Fibroblast of pulmonary artery (primary cell): ENCODE data around the gene WASF3.
"Not testable (repeated sequence)": the region's sequence is repeated elsewhere in the genome, so short reads cannot be mapped to it uniquely, and the experiment has no call there.

Experiments used
- DNase-seq: peaks from one replicate; pipeline ENCODE4 v3.0.0-alpha.2; 2010; ENCODE audit warnings: low read depth
- H3K4me3 ChIP-seq: replicated peaks from 2 replicates; pipeline ENCODE4 v1.5.1; 2011; ENCODE audit warnings: low read depth, mild to moderate bottlenecking, control low read depth, low read length, moderate library complexity
- TF ChIP-seq, protein P1 (sequence below): IDR thresholded peaks from 2 replicates; pipeline ENCODE4 v1.5.1; 2011; ENCODE audit warnings: mild to moderate bottlenecking, control low read depth, low read length, inconsistent platforms; ENCODE audit errors: missing control alignments

WASF3 gene

DNA sequence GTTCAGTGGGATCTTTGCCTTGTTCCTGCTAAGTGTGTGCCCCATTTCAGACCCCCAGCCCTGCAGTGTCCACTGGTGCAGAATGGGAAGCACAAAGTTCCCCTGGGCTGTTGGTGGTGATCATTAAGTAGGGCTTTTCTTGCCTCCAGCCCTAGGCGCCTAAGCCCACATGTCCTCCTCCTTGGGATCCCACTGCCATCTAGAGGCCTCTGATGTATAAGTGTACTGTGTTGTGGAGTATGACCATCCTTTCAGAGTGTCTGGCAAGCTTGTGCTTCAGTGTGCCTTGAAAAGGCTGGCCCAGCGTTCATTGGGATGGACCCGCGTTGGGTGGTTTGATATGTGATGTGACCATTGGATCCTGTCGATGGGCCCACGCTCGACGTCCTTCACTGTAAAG lies 71.2 kb downstream of the WASF3 start:
- peak; percentile 56 for DNase-seq
- no peak overlapping the region for H3K4me3 ChIP-seq
- TF ChIP-seq, protein P1, sequence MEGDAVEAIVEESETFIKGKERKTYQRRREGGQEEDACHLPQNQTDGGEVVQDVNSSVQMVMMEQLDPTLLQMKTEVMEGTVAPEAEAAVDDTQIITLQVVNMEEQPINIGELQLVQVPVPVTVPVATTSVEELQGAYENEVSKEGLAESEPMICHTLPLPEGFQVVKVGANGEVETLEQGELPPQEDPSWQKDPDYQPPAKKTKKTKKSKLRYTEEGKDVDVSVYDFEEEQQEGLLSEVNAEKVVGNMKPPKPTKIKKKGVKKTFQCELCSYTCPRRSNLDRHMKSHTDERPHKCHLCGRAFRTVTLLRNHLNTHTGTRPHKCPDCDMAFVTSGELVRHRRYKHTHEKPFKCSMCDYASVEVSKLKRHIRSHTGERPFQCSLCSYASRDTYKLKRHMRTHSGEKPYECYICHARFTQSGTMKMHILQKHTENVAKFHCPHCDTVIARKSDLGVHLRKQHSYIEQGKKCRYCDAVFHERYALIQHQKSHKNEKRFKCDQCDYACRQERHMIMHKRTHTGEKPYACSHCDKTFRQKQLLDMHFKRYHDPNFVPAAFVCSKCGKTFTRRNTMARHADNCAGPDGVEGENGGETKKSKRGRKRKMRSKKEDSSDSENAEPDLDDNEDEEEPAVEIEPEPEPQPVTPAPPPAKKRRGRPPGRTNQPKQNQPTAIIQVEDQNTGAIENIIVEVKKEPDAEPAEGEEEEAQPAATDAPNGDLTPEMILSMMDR: peak; percentile 34

DNA sequence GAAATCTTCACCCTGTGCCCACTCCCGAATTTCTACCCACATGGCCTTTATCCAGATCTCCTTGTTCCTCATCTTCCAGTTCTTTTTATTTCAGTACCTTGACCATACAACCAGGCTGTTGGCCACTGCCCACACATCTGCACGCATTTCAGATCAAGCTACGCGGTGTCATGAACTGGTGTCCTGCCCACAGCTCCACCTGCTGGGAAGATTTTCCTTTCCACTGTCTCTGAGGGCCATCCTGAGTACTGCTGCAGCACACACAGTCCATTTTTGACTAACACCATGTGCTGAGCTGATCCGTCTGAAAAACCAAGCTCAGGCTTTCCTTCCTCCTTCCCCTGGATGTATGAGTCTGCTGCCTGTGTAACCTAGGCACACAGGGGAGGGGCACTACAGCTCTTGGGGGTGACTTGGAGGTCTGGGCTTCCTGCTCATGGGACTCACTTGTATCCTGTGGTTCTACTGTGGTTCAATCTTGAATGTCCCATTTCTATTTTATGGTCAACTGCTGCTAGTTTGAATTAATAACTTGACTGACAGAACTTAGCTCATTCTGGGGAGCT lies 71.9 kb downstream of the WASF3 start:
- no peak overlapping the region for H3K4me3 ChIP-seq
- TF ChIP-seq, protein P1: peak; percentile 7
- peak; percentile 17 for DNase-seq

DNA sequence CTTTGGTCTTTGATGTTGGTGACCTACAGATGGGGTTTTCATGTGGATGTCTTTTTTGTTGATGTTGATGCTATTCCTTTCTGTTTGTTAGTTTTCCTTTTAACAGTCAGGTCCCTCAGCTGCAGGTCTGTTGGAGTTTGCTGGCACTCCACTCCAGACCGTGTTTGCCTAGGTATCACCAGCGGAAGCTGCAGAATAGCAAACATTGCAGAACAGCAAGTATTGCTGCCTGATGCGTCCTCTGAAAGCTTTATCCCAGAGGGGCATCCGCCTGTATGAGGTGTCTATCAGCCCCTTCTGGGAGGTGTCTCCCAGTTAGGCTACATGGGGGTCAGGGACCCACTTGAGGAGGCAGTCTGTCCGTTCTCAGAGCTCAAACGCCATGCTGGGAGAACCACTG lies 78.2 kb downstream of the WASF3 start:
- not testable (repeated sequence) for DNase-seq, H3K4me3 ChIP-seq

DNA sequence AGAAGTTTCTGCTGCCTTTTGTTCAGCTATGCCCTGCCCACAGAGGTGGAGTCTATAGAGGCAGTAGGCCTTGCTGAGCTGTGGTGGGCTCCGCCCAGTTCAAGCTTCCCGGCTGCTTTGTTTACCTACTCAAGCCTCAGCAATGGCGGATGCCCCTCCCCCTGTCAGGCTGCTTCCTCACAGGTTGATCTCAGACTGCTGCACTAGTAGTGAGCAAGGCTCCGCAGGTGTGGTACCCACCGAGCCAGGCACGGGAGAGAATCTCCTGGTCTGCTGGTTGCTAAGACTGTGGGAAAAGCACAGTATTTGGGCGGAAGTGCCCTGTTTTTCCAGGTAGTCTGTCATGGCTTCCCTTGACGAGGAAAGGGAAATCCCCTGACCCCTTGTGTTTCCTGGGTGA lies 78.6 kb downstream of the WASF3 start:
- DNase-seq, H3K4me3 ChIP-seq: not testable (repeated sequence)

GRCh38 chr13:26646603-26647002 lies 89.1 kb downstream of the WASF3 start:
- no peak overlapping the region for H3K4me3 ChIP-seq
- DNase-seq: no peak
- TF ChIP-seq, protein P1: no peak

- TF ChIP-seq, protein P1: no peak
- DNase-seq: no peak
- no peak overlapping the region for H3K4me3 ChIP-seq
Measured at GRCh38 chr13:26651234-26651633, 93.8 kb downstream of the WASF3 start.

DNA sequence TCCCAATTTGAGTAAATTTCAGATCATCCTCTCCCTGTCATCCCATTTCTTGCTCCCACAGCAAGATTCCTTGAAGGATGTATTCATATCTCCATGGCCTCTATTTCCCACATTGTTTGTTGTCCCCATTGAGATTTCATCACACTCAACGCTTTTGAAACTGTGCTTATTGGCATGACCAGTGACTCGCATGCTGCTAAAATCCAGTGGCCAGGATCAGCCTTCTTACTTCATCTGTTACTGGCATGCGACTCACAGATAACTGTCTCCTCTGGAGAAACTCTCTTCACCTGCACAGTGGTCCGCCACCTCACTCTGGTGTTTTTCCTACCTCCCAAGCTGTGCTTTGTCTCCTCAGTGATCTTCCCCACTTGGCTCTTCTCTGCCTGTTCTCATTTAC lies 95.8 kb downstream of the WASF3 start:
- TF ChIP-seq, protein P1: no peak
- no peak overlapping the region for H3K4me3 ChIP-seq
- peak; percentile 22 for DNase-seq

- H3K4me3 ChIP-seq: no peak overlapping the region
- no peak for DNase-seq
- TF ChIP-seq, protein P1: no peak
Measured at GRCh38 chr13:26653842-26654241, 96.4 kb downstream of the WASF3 start.
